ENCODE results near the gene BORCS8.

BORCS8 gene

DNA sequence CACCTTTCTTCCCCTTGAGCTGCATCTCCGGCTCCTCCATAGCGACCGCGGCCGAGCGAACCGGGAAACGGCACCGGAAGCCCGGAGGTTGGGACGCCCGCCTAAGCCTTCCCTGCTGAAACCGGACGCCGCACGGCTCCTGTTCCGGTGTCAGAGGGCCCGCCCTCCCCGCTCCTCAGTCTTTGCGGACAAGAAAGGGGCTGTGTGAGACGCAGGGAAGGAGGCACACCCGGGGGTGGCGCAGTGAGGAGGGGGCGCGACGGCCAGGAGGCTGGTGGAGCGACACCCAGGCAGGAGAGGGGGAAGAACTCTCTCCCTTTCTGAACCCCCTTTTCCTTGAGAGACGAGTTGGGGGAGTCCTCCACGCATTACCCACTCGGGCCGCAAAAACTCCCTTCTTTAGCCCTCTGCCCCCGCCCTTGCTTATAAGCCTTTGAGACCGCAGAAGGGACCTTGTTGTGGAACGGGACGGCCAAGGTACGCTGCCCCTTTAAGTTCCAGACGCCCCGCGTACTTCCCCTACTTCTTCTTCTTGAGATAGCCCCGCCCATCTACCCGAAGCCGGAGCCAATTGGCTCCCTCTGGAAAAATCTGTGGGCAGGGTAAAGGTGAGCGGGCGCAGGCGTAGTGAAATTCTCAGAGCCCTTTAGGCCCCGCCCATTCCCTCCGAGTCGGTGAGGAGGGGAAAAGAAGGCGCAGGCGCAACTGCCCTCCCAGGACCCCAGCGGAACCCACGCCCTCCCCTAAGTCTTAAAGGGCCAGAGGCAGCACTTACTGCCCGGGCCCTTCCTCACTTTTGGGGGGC is at the start of gene BORCS8, which contains the start of gene RFXANK:
TSS of gene BORCS8 (minus strand) at position 75 of the 805 bp plus-strand sequence. CDS start at position 40, 35 bp downstream.
TSS of gene RFXANK (plus strand) at position 181 of the 805 bp plus-strand sequence. CDS start 1,689 bp downstream, outside the sequence.
- H3K27me3 Mint-ChIP-seq = no peaks in the 10 kb centered on the region
- H3K9me3 Mint-ChIP-seq = peaks cover under 1% of the 10 kb centered on the region
- peaks cover 48% of the 10 kb centered on the region for H3K4me1 Mint-ChIP-seq (ENCODE audit: low read depth)
- intact Hi-C loops (cut with micrococcal nuclease) = loop anchor here (1.0 to 2.0 kb wide), 2 partner anchors 11 to 33 kb away; partner anchors contain the start of gene NR2C2AP
- H3K36me3 Mint-ChIP-seq (ENCODE audit: low read depth) = peaks cover 85% of the 10 kb centered on the region
- peak within 1 kb of the TSS; percentile 99 for H3K27ac Mint-ChIP-seq
- peak within 1 kb of the TSS; percentile 91 for H3K4me3 Mint-ChIP-seq

DNA sequence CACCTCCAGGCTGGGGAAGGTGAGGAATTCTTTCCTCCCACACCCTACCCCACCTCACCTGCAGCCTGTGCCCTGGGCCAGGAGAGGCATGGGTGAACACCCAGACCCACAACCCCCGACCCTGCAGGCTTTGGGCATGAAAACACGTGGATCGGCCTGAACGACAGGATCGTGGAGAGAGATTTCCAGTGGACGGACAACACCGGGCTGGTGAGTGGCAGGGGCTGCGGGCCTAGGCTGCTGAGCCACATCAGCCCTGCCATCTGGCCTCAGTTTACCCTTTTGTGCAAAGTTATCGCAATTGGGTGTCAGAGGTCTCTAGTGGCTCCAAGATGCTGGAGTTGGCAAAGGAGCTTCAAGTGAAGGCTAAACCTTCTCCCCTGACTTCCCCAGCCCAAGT is 48.5 kb upstream of the BORCS8 start:
- Mint-ChIP-seq H3K27me3 (peaks cover 11% of the 10 kb centered on the region), H3K27ac (no peak overlapping the region), H3K4me3 (no peak overlapping the region), H3K4me1 (ENCODE audit: low read depth) (no peaks in the 10 kb centered on the region), H3K9me3 (peaks cover 9% of the 10 kb centered on the region), H3K36me3 (ENCODE audit: low read depth) (no peaks in the 10 kb centered on the region)
- intact Hi-C loops (cut with micrococcal nuclease) = no loop called here

DNA sequence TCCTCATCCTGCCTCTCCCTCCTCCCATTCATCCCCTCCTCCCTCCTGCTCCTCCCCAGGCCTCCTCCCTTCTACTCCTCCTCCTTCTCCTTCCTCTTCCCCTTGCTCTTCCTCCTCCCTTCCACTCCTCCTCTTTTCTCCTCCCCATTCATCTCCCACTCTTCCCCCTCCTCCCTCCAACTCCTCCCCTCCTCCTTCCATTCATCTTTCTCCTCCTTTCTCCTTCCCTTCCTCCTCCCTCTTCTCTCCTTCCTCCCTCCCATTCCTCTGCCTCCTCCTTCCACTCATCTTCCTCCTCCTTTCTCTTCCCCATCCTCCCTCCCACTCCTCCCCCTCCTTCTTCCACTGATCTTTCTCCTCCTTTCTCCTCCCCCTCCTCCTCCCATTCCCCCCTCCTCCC is 47.7 kb upstream of the BORCS8 start:
- intact Hi-C loops (cut with micrococcal nuclease) = no loop called here
- no peak overlapping the region for H3K27ac Mint-ChIP-seq
- H3K27me3 Mint-ChIP-seq = peaks cover 11% of the 10 kb centered on the region
- H3K4me3 Mint-ChIP-seq = no peak overlapping the region
- no peaks in the 10 kb centered on the region for H3K36me3 Mint-ChIP-seq (ENCODE audit: low read depth)
- H3K4me1 Mint-ChIP-seq (ENCODE audit: low read depth) = no peaks in the 10 kb centered on the region
- peaks cover 12% of the 10 kb centered on the region for H3K9me3 Mint-ChIP-seq

DNA sequence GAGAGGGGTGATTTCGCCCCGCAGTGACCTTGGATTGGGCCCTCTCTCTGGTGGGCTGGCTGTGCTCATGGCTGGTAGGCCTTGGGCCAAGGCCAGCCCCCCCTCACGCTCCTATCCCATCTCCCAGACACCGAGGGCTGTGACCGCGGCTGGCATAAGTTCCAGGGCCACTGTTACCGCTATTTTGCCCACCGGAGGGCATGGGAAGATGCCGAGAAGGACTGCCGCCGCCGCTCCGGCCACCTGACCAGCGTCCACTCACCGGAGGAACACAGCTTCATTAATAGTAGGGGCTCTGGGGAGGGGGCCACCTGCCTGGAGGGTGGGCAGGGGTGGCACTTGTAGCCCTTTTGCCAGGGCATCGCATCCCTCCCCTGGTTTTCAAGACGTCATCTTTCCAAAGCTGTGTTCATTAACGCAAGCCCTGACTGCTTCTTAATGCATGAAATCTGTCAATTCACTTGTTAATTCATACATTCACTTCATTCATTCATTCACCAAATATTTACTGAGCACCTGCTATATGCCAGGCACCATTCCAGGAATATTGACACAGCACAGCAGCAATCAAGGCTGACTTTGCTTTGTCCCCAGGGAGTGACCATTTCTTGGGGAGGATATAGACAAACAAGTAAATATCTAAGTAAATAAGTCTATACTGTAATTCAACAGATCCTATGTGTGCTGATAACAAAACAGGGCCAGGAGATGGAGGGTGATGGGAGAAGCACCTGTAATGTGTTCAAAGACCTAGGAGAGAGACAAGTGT is 46.4 kb upstream of the BORCS8 start:
- H3K4me3 Mint-ChIP-seq = no peak overlapping the region
- H3K36me3 Mint-ChIP-seq (ENCODE audit: low read depth) = no peaks in the 10 kb centered on the region
- H3K27ac Mint-ChIP-seq = no peak overlapping the region
- peaks cover 13% of the 10 kb centered on the region for H3K27me3 Mint-ChIP-seq
- H3K4me1 Mint-ChIP-seq (ENCODE audit: low read depth) = no peaks in the 10 kb centered on the region
- intact Hi-C loops (cut with micrococcal nuclease) = no loop called here
- H3K9me3 Mint-ChIP-seq = peaks cover 26% of the 10 kb centered on the region

GRCh38 chr19:19236173-19236572 is 44.2 kb upstream of the BORCS8 start:
- intact Hi-C loops (cut with micrococcal nuclease) = no loop called here
- Mint-ChIP-seq H3K9me3 (peaks cover 29% of the 10 kb centered on the region), H3K4me1 (ENCODE audit: low read depth) (no peaks in the 10 kb centered on the region), H3K27me3 (peaks cover 18% of the 10 kb centered on the region), H3K27ac (no peak overlapping the region), H3K36me3 (ENCODE audit: low read depth) (no peaks in the 10 kb centered on the region), H3K4me3 (no peak overlapping the region)

DNA sequence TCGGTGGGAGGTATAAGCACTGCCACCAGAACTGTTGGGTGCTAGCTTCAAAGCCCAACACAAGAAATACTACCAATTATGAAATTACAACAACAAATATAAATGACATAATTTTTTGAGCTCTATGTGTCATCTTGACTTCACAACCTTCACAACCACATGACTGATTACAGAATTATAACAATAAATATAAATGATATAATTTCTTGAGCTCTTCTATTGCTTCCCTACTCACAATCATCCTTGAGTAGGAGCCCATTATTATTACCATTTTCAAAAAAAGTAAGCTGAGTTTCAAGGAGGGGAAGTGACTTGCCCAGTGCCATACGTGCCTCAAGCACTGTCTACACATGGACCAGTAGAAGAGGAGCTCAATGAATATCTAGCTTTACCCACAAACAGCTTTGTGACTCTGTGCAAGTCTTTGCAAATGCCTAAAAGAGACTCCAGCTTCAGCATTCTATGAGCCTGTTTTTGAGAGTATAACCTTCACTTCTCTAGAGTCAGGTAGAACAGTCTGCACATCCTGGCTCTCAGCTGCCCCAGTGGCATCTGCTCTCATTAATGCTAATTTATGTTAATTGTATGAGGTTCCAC is 42.4 kb upstream of the BORCS8 start:
- peaks cover 17% of the 10 kb centered on the region for H3K27me3 Mint-ChIP-seq
- intact Hi-C loops (cut with micrococcal nuclease) = no loop called here
- H3K9me3 Mint-ChIP-seq = peaks cover 29% of the 10 kb centered on the region
- no peaks in the 10 kb centered on the region for H3K36me3 Mint-ChIP-seq (ENCODE audit: low read depth)
- no peak overlapping the region for H3K27ac Mint-ChIP-seq
- H3K4me1 Mint-ChIP-seq (ENCODE audit: low read depth) = no peaks in the 10 kb centered on the region
- H3K4me3 Mint-ChIP-seq = no peak overlapping the region

DNA sequence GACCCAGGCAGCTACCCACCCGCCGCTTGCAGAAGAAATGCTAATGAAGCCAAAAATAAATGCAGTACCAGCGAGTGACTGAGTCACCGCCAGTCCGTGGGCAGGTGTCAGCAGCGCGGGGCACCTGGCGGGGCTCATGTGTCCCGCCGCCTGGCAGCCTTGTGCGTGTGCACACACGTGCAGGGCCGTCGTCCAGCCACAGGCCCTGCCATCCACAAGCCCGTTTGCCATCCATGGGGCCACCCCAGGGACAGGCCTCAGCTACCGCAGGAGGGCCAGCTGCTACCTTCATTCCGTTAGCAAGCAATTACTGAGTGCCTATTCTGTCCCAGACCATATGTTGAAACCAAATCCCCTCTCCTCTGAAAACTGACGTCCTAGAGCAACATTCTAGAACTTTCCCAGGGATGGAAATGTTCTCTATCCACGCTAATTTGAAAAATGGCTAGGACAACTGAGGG is 40.3 kb upstream of the BORCS8 start:
- Mint-ChIP-seq H3K36me3 (ENCODE audit: low read depth) (no peaks in the 10 kb centered on the region), H3K27me3 (peaks cover 21% of the 10 kb centered on the region), H3K27ac (no peak overlapping the region), H3K4me3 (no peak overlapping the region), H3K4me1 (ENCODE audit: low read depth) (no peaks in the 10 kb centered on the region), H3K9me3 (peaks cover 29% of the 10 kb centered on the region)
- intact Hi-C loops (cut with micrococcal nuclease) = no loop called here

GRCh38 chr19:19230999-19231398 is 39.0 kb upstream of the BORCS8 start:
- no peak overlapping the region for H3K27ac Mint-ChIP-seq
- intact Hi-C loops (cut with micrococcal nuclease) = no loop called here

GRCh38 chr19:19229701-19230100 is 37.7 kb upstream of the BORCS8 start:
- intact Hi-C loops (cut with micrococcal nuclease) = no loop called here
- Mint-ChIP-seq H3K4me3 (no peak overlapping the region), H3K4me1 (ENCODE audit: low read depth) (peaks cover 9% of the 10 kb centered on the region), H3K27ac (no peak overlapping the region), H3K27me3 (peaks cover 40% of the 10 kb centered on the region), H3K36me3 (ENCODE audit: low read depth) (no peaks in the 10 kb centered on the region), H3K9me3 (peaks cover 17% of the 10 kb centered on the region)

More at GRCh38 chr19:19230999-19231398, 39.0 kb upstream of the BORCS8 start:
- Mint-ChIP-seq H3K9me3 (peaks cover 24% of the 10 kb centered on the region), H3K4me1 (ENCODE audit: low read depth) (no peaks in the 10 kb centered on the region), H3K27me3 (peaks cover 28% of the 10 kb centered on the region), H3K36me3 (ENCODE audit: low read depth) (no peaks in the 10 kb centered on the region), H3K4me3 (no peak overlapping the region)

- H3K4me1 Mint-ChIP-seq (ENCODE audit: low read depth) = peaks cover 11% of the 10 kb centered on the region
- H3K27ac Mint-ChIP-seq = no peak overlapping the region
- peaks cover 55% of the 10 kb centered on the region for H3K27me3 Mint-ChIP-seq
- intact Hi-C loops (cut with micrococcal nuclease) = no loop called here
- no peaks in the 10 kb centered on the region for H3K36me3 Mint-ChIP-seq (ENCODE audit: low read depth)
- no peak overlapping the region for H3K4me3 Mint-ChIP-seq
- no peaks in the 10 kb centered on the region for H3K9me3 Mint-ChIP-seq
Observed at GRCh38 chr19:19227217-19227616, 35.3 kb upstream of the BORCS8 start.

DNA sequence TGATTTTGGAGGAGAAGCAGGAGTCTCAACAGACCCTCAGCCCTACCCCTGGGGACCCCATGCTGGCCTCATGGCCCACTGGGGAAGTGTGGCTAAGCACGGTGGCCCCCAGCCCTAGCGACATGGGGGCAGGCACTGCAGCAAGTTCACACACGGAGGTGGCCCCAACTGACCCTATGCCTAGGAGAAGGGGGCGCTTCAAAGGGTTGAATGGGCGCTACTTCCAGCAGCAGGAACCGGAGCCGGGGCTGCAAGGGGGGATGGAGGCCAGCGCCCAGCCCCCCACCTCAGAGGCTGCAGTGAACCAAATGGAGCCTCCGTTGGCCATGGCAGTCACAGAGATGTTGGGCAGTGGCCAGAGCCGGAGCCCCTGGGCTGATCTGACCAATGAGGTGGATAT is 34.7 kb upstream of the BORCS8 start:
- Mint-ChIP-seq H3K4me1 (ENCODE audit: low read depth) (peaks cover 11% of the 10 kb centered on the region), H3K27ac (no peak overlapping the region)
- intact Hi-C loops (cut with micrococcal nuclease) = no loop called here

DNA sequence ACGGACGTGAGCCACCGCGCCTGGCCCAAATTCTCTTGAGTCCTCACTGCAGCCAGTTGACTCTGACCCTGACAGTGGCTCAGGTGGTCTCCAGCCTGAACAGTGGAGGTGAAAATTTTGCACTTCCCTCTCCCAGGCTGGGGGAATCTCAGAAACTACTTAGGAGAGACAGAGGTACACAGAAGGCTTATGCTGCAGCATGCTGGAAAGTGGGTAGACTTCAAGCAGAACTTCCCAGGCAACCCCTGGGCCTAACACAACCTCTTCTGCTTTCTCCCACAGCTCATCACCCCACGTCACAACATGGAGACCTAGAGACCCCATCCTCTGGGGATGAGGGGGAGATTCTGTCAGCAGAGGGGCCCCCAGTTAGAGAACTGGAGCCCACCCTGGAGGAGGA is 34.3 kb upstream of the BORCS8 start:
- intact Hi-C loops (cut with micrococcal nuclease) = no loop called here
- H3K36me3 Mint-ChIP-seq (ENCODE audit: low read depth) = no peaks in the 10 kb centered on the region
- H3K9me3 Mint-ChIP-seq = no peaks in the 10 kb centered on the region
- peaks cover 53% of the 10 kb centered on the region for H3K27me3 Mint-ChIP-seq
- H3K4me1 Mint-ChIP-seq (ENCODE audit: low read depth) = peaks cover 11% of the 10 kb centered on the region
- H3K27ac Mint-ChIP-seq = no peak overlapping the region
- H3K4me3 Mint-ChIP-seq = no peak overlapping the region

More for the DNA sequence above, 34.7 kb upstream of the BORCS8 start:
- no peak overlapping the region for H3K4me3 Mint-ChIP-seq
- no peaks in the 10 kb centered on the region for H3K9me3 Mint-ChIP-seq
- H3K27me3 Mint-ChIP-seq = peaks cover 51% of the 10 kb centered on the region
- no peaks in the 10 kb centered on the region for H3K36me3 Mint-ChIP-seq (ENCODE audit: low read depth)

- H3K9me3 Mint-ChIP-seq = no peaks in the 10 kb centered on the region
- intact Hi-C loops (cut with micrococcal nuclease) = loop anchor here (1.0 to 2.0 kb wide), 2 partner anchors 32 to 79 kb away; partner anchors contain the start of genes BORCS8 and RFXANK
- peaks cover 57% of the 10 kb centered on the region for H3K27me3 Mint-ChIP-seq
- H3K27ac Mint-ChIP-seq = peak overlapping the region; percentile 30
- H3K4me3 Mint-ChIP-seq = peak overlapping the region; percentile 72
- no peaks in the 10 kb centered on the region for H3K36me3 Mint-ChIP-seq (ENCODE audit: low read depth)
- H3K4me1 Mint-ChIP-seq (ENCODE audit: low read depth) = peaks cover 11% of the 10 kb centered on the region
Observed at GRCh38 chr19:19224852-19225494, 33.0 kb upstream of the BORCS8 start.

All from dendritic cell treated with granulocyte-macrophage colony-stimulating factor and Interleukin-4, amounts not matched to agents 40 ng/mL and 50 ng/mL, for 4 days (primary cell).